Activated CD4-positive, alpha-beta T cell treated with anti-CD3 and anti-CD28 coated beads for 36 hours (primary cell): Measurements from ENCODE around the gene STARD13. TPM values are rescaled to one million over a fixed set of nuclear protein-coding genes. Genes with fewer than 3 reads are reported as not detected.

ENCODE experiments used
- ATAC-seq: fragments of 200-7000 bp; cut with Tn5 transposase; one replicate; pipeline ENCODE4 v1.10.0; 2021; ENCODE audit warnings: mild to moderate bottlenecking, moderate library complexity
- CTCF ChIA-PET: fragments of 350-600 bp; sonication (Branson Sonifier 250); formaldehyde crosslinking; loops from one replicate; lab custom pipeline; 2021; ENCODE audit warnings: antibody characterized with exemption; lab: Charles Lee
- POLR2A ChIA-PET: fragments of 350-600 bp; sonication (Branson Sonifier 250); formaldehyde crosslinking; loops from one replicate; lab custom pipeline; 2021; ENCODE audit warnings: antibody characterized with exemption, inconsistent platforms; lab: Charles Lee
- DNase-seq: peaks from one replicate; pipeline ENCODE4 v3.0.0-alpha.2; 2020
- H3K27ac Mint-ChIP-seq: one replicate; pipeline ENCODE4 v1.8.0; 2021; ENCODE audit warnings: mixed read lengths
- H3K27me3 Mint-ChIP-seq: one replicate; pipeline ENCODE4 v1.8.0; 2021; ENCODE audit warnings: mixed read lengths
- H3K36me3 Mint-ChIP-seq: one replicate; pipeline ENCODE4 v1.8.0; 2021; ENCODE audit warnings: low read depth, mixed read lengths
- H3K4me1 Mint-ChIP-seq: one replicate; pipeline ENCODE4 v1.8.0; 2021; ENCODE audit warnings: mixed read lengths
- H3K4me3 Mint-ChIP-seq: one replicate; pipeline ENCODE4 v1.8.0; 2021; ENCODE audit warnings: mild to moderate bottlenecking, moderate library complexity, mixed read lengths
- H3K9me3 Mint-ChIP-seq: one replicate; pipeline ENCODE4 v1.8.0; 2021; ENCODE audit warnings: low read depth, mixed read lengths
- intact Hi-C, 2 experiments: fragments of 100-400 bp; cut with DNase I in 1 of 2; cut with micrococcal nuclease in 1 of 2; formaldehyde crosslinking; loops; one replicate each; pipeline versions ENCODE4 v1.14.2 to v1.15.1; 2022 to 2024; cut with DNase I, micrococcal nuclease
- total RNA-seq, 2 experiments: library from RNA; stranded (reverse); gene quantifications; one replicate each; pipeline ENCODE4 v1.2.3, GENCODE V29; 2021

Gene STARD13
- total RNA-seq, 2 experiments from 2014 or later = 0.35 to 0.57 TPM

DNA sequence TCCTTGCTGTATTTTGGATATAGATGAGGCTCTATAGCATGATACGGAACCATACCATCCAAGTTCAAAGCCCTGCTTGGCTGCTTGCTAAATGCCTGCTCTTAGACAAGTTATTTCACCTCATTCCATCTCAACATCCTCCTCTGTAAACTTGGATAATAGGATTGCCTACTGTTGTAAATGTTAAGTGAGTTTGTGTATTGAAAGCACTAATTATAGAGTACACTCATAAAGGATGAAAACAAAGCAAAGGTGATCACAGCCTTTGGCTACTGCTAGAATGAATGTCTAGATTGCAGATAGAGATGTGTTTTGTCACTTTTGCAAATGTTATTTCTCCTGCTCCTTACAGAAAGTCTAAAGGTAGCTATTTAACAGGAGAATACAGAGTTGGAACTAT, 34.3 kb upstream of the STARD13 start:
- Mint-ChIP-seq H3K36me3 (no peaks in the 10 kb centered on the region), H3K4me3 (no peak overlapping the region), H3K4me1 (no peaks in the 10 kb centered on the region), H3K27me3 (peaks cover 14% of the 10 kb centered on the region), H3K9me3 (no peaks in the 10 kb centered on the region), H3K27ac (no peak overlapping the region)
- intact Hi-C loops = no loop called here
- DNase-seq = no peak
- POLR2A ChIA-PET = interaction anchor here (0.6 kb wide), 1 partner anchor 37 kb away, joined by 4 read pairs; no protein-coding TSS in a partner anchor
- CTCF ChIA-PET = no interaction called here
- no peak for ATAC-seq

GRCh38 chr13:33318744-33319143, 33.2 kb upstream of the STARD13 start:
- no peak overlapping the region for H3K27ac Mint-ChIP-seq
- no peak for DNase-seq
- H3K27me3 Mint-ChIP-seq = peaks cover 14% of the 10 kb centered on the region
- H3K4me1 Mint-ChIP-seq = no peaks in the 10 kb centered on the region
- no peak for ATAC-seq
- H3K4me3 Mint-ChIP-seq = no peak overlapping the region
- ChIA-PET POLR2A (no interaction called here), CTCF (no interaction called here)
- no peaks in the 10 kb centered on the region for H3K9me3 Mint-ChIP-seq
- intact Hi-C loops = no loop called here
- H3K36me3 Mint-ChIP-seq = no peaks in the 10 kb centered on the region

GRCh38 chr13:33318037-33318436, 32.5 kb upstream of the STARD13 start:
- no peak for DNase-seq
- Mint-ChIP-seq H3K4me3 (no peak overlapping the region), H3K27ac (no peak overlapping the region), H3K9me3 (no peaks in the 10 kb centered on the region), H3K27me3 (peaks cover 14% of the 10 kb centered on the region), H3K4me1 (no peaks in the 10 kb centered on the region), H3K36me3 (no peaks in the 10 kb centered on the region)
- ChIA-PET POLR2A (no interaction called here), CTCF (interaction anchor here (0.7 kb wide), 1 partner anchor 652 kb away, joined by 3 read pairs; no protein-coding TSS in a partner anchor)
- intact Hi-C loops = no loop called here
- no peak for ATAC-seq

GRCh38 chr13:33316890-33317289, 31.3 kb upstream of the STARD13 start:
- Mint-ChIP-seq H3K4me3 (no peak overlapping the region), H3K9me3 (no peaks in the 10 kb centered on the region), H3K4me1 (no peaks in the 10 kb centered on the region), H3K27me3 (peaks cover 14% of the 10 kb centered on the region), H3K27ac (no peak overlapping the region), H3K36me3 (no peaks in the 10 kb centered on the region)
- ATAC-seq = no peak
- POLR2A ChIA-PET = no interaction called here
- intact Hi-C loops = no loop called here
- no peak for DNase-seq
- CTCF ChIA-PET = no interaction called here

DNA sequence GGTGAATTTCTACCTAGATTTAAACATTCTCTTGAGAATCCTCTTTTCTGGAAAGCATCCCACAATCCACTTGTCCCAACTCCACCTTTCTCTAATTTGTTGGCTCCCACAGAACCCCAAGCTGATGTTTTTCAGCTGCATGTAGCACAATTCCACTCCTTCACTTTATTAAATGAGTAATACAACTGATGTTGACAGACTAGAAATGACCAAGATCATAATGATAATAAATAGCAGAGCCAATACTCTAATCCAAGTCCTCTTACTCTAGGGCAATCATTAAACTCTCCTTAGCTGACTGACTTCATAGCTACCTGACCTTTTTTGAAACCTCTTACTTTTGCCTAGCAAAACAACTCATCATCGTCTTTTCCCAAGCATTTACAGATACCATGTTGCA, 27.9 kb upstream of the STARD13 start:
- Mint-ChIP-seq H3K27ac (no peak overlapping the region), H3K4me3 (no peak overlapping the region), H3K36me3 (no peaks in the 10 kb centered on the region), H3K9me3 (no peaks in the 10 kb centered on the region), H3K27me3 (peaks cover 18% of the 10 kb centered on the region), H3K4me1 (no peaks in the 10 kb centered on the region)
- CTCF ChIA-PET = no interaction called here
- ATAC-seq (no peak), DNase-seq (no peak)
- POLR2A ChIA-PET = interaction anchor here (0.7 kb wide), 1 partner anchor 42 kb away, joined by 4 read pairs; no protein-coding TSS in a partner anchor
- intact Hi-C loops = no loop called here

DNA sequence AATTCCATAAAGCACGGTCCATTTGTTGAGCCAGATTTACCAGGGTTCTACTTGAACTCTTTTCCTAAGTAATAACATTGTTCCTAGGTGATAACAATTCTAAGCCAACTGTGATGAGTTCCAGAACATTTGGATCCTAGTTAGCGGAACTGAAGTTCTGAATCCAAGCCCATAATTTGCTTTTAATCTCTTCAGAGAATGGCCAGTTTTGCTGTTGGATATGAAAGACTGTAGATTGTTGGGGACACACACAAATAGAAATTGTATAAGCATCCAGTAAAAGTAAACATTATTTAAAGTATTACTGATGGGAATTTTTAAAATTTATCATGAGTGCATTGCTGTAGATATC, 27.3 kb upstream of the STARD13 start:
- Mint-ChIP-seq H3K27me3 (peaks cover 18% of the 10 kb centered on the region), H3K4me3 (no peak overlapping the region), H3K9me3 (no peaks in the 10 kb centered on the region), H3K4me1 (no peaks in the 10 kb centered on the region), H3K36me3 (no peaks in the 10 kb centered on the region), H3K27ac (no peak overlapping the region)
- intact Hi-C loops = no loop called here
- POLR2A ChIA-PET = no interaction called here
- CTCF ChIA-PET = no interaction called here
- ATAC-seq = no peak
- no peak for DNase-seq

DNA sequence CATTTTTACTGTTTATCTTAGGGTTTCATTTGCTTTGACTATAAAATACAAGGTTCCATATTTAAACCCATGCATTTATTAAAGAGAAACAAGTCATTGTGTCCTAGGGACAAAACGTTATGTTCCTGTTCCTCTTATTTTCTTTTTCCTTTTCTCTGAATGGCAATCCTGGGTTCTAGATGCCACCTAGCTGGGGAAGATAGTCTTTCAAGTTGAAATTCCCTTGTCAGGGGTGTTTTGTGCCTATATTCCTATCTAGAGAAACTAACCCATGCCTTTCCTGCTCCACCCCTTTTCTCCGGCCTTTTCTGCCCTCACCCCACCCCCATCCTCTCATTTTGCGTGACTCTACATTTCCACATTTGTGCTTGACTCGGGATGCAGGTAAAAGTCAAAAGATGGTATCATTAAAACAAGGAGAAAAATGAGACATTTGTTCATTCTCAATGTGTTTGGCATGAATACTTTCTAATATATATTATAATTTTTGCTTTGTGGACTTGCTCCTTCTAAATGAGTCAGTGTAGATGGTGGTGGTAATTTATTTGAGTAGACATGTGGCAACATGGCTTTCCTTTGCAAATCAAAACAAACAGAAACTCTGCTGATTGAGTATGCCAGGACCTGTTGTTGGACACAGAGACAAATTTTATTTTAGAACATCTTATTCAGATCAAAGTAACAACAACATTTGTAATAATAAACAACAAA, 26.8 kb upstream of the STARD13 start:
- CTCF ChIA-PET = no interaction called here
- no peaks in the 10 kb centered on the region for H3K9me3 Mint-ChIP-seq
- no peak overlapping the region for H3K4me3 Mint-ChIP-seq
- peaks cover 19% of the 10 kb centered on the region for H3K27me3 Mint-ChIP-seq
- no peaks in the 10 kb centered on the region for H3K4me1 Mint-ChIP-seq
- ATAC-seq (no peak), DNase-seq (no peak)
- POLR2A ChIA-PET = no interaction called here
- intact Hi-C loops = no loop called here
- no peaks in the 10 kb centered on the region for H3K36me3 Mint-ChIP-seq
- H3K27ac Mint-ChIP-seq = no peak overlapping the region

GRCh38 chr13:33311040-33311439, 25.5 kb upstream of the STARD13 start:
- H3K27ac Mint-ChIP-seq = no peak overlapping the region
- intact Hi-C loops = no loop called here
- DNase-seq (no peak), ATAC-seq (no peak)
- H3K4me1 Mint-ChIP-seq = no peaks in the 10 kb centered on the region
- peaks cover 14% of the 10 kb centered on the region for H3K27me3 Mint-ChIP-seq
- no peaks in the 10 kb centered on the region for H3K36me3 Mint-ChIP-seq
- ChIA-PET CTCF (no interaction called here), POLR2A (no interaction called here)
- peaks cover 3% of the 10 kb centered on the region for H3K9me3 Mint-ChIP-seq
- no peak overlapping the region for H3K4me3 Mint-ChIP-seq

- Mint-ChIP-seq H3K27ac (no peak overlapping the region), H3K27me3 (peaks cover 14% of the 10 kb centered on the region), H3K9me3 (peaks cover 3% of the 10 kb centered on the region), H3K36me3 (no peaks in the 10 kb centered on the region), H3K4me3 (no peak overlapping the region), H3K4me1 (no peaks in the 10 kb centered on the region)
- intact Hi-C loops = no loop called here
- POLR2A ChIA-PET = no interaction called here
- DNase-seq (no peak), ATAC-seq (no peak)
- CTCF ChIA-PET = no interaction called here
These were observed 24.9 kb upstream of the STARD13 start for GRCh38 chr13:33310245-33311038.

DNA sequence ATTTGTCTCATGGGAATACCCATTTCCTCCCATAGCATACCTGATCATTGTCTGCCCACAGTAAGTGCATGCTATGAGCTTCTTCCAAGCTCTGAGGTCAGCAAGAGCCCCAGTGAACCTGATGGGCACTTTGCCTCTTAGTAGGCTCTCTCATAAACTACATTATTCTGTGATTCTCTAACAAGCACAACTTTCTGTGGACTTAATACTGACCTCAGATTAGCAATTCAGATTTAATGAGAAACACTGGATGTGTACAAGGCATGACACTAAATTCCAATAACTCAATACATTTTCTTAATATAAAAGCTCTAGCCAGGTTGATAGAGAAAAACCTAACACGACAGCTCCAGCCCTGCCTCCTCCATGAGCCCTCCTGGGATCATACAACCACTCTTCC, 23.3 kb upstream of the STARD13 start:
- CTCF ChIA-PET = no interaction called here
- Mint-ChIP-seq H3K4me3 (no peak overlapping the region), H3K27ac (no peak overlapping the region), H3K9me3 (peaks cover 3% of the 10 kb centered on the region), H3K36me3 (no peaks in the 10 kb centered on the region), H3K27me3 (peaks cover 17% of the 10 kb centered on the region), H3K4me1 (no peaks in the 10 kb centered on the region)
- POLR2A ChIA-PET = no interaction called here
- no peak for ATAC-seq
- no peak for DNase-seq
- intact Hi-C loops = no loop called here

DNA sequence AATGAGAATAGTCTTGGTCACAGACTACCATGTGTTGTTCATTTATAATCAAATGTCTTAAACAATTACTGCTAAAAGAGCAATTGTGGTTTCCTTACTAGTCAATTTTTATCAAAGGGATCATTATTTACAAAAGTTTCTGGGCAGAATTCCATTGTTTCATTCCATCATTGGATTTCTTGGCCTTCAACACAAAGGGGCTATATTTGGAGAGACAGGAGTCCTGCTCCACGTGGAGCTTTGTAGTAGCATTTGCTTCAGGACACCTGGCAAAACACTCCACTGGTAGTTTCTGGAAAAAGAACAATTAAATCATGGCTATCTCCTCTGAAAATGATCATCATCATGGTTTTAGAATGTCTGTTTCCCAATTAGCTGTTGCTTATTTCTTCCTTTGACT, 22.3 kb upstream of the STARD13 start:
- H3K27me3 Mint-ChIP-seq = peaks cover 18% of the 10 kb centered on the region
- no peak overlapping the region for H3K4me3 Mint-ChIP-seq
- intact Hi-C loops = no loop called here
- peaks cover 3% of the 10 kb centered on the region for H3K9me3 Mint-ChIP-seq
- ChIA-PET POLR2A (no interaction called here), CTCF (interaction anchor here (0.8 kb wide), 1 partner anchor 9 kb away, joined by 3 read pairs; no protein-coding TSS in a partner anchor)
- no peaks in the 10 kb centered on the region for H3K36me3 Mint-ChIP-seq
- H3K4me1 Mint-ChIP-seq = no peaks in the 10 kb centered on the region
- H3K27ac Mint-ChIP-seq = no peak overlapping the region
- no peak for DNase-seq
- no peak for ATAC-seq
